Tibial artery (tissue), 4 donors: ENCODE measurements around the gene GYG2.
A peak's percentile ranks its signal among the peaks of the same experiment; 100 is the strongest.

Experiments used
- DNase-seq, 2 donors: peaks; one replicate each; pipeline ENCODE4 v3.0.0-alpha.2; 2019
- H3K27ac ChIP-seq, 2 donors: fragments of 200-600 bp; sonication (generic) in 1 of 2; 1 replicate in 1 of 2; 2 replicates in 1 of 2; pipeline ENCODE4 v1.5.1; 2018 to 2019; ENCODE audit warnings: mild to moderate bottlenecking in 1 of 2
- H3K27me3 ChIP-seq, 2 donors: fragments of 200-600 bp; sonication (generic) in 1 of 2; one replicate each; pipeline versions ENCODE4 v1.5.1 to v1.6.0; 2016 to 2019
- H3K36me3 ChIP-seq, 3 donors: fragments of 200-600 bp; sonication (generic) in 2 of 3; one replicate each; pipeline ENCODE4 v1.5.1; 2016 to 2019; ENCODE audit warnings: mild to moderate bottlenecking in 2 of 3
- H3K4me1 ChIP-seq, 4 donors: fragments of 200-600 bp; sonication (generic) in 2 of 4; 1 replicate in 3 of 4; 2 replicates in 1 of 4; pipeline ENCODE4 v1.5.1; 2016 to 2019
- H3K4me3 ChIP-seq, 2 donors: fragments of 200-600 bp; sonication (generic) in 1 of 2; 1 replicate in 1 of 2; 2 replicates in 1 of 2; pipeline ENCODE4 v1.5.1; 2018 to 2019; ENCODE audit warnings: mild to moderate bottlenecking in 2 of 2
- H3K9me3 ChIP-seq, 3 donors: fragments of 200-600 bp; sonication (generic) in 1 of 3; one replicate each; pipeline ENCODE4 v1.5.1; 2016 to 2019
- intact Hi-C: fragments of 100-400 bp; cut with DNase I; formaldehyde crosslinking; loops from one replicate; pipeline ENCODE4 v1.15.0; 2023; ENCODE audit warnings: low total_unique reads
- TF ChIP-seq, protein P1 (sequence below), 2 experiments: fragments of 200-600 bp in 1 of 2; fragments of 450-650 bp in 1 of 2; IDR thresholded peaks; one replicate each; pipeline ENCODE4 v1.5.1; 2017 to 2019; ENCODE audit warnings: antibody characterized with exemption in 2 of 2, mild to moderate bottlenecking in 1 of 2, moderate library complexity in 1 of 2

Gene GYG2

DNA sequence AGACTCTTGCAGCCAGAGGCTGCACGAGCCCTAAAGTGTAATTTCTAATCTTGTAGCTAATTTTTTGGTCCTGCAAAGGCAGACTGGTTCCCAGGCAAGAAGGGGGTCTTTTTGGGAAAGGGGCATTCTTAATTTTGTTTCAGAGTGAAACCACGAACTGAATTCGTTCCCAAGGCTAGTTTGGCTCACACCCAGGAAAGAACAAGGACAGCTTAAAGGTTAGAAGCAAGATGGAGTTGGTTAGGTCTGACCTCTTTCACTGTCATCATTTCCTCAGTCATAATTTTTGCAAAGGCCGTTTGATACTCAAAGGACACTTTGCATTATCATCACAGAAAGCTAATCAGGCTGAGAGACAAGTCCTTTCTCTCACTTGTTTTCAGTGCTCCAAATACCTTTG lies 46.0 kb upstream of the GYG2 start:
- TF ChIP-seq, protein P1, sequence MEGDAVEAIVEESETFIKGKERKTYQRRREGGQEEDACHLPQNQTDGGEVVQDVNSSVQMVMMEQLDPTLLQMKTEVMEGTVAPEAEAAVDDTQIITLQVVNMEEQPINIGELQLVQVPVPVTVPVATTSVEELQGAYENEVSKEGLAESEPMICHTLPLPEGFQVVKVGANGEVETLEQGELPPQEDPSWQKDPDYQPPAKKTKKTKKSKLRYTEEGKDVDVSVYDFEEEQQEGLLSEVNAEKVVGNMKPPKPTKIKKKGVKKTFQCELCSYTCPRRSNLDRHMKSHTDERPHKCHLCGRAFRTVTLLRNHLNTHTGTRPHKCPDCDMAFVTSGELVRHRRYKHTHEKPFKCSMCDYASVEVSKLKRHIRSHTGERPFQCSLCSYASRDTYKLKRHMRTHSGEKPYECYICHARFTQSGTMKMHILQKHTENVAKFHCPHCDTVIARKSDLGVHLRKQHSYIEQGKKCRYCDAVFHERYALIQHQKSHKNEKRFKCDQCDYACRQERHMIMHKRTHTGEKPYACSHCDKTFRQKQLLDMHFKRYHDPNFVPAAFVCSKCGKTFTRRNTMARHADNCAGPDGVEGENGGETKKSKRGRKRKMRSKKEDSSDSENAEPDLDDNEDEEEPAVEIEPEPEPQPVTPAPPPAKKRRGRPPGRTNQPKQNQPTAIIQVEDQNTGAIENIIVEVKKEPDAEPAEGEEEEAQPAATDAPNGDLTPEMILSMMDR (IDR thresholded peaks at IDR 0.05): no peak
- Histone ChIP-seq H3K4me3 (no peak overlapping the region), H3K27ac (no peak overlapping the region), H3K4me1 (no peaks in the 10 kb centered on the region), H3K27me3 (no peaks in the 10 kb centered on the region), H3K36me3 (no peaks in the 10 kb centered on the region), H3K9me3 (no peaks in the 10 kb centered on the region)
- intact Hi-C loops: no loop called here
- DNase-seq: no peak

DNA sequence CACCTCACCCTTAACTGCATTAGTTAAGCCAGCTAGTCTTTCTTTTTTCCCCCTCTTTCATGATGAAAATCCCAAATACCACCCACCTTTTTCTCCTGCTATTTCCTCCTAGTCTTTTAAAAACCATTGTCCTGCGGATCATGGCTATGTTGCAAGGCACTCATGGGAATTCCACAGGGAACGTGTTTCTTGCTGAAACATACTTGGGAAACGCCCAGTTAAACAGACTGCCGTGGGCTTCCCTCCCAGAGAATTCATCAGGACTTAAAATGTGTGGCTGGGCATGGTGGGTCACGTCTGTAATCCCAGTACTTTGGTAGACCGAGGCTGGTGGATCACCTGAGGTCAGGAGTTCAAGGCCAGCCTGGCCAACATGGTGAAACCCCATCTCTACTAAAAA lies 44.7 kb upstream of the GYG2 start:
- Histone ChIP-seq H3K4me1 (no peaks in the 10 kb centered on the region), H3K27me3 (no peaks in the 10 kb centered on the region), H3K36me3 (no peaks in the 10 kb centered on the region), H3K27ac (no peak overlapping the region), H3K9me3 (no peaks in the 10 kb centered on the region), H3K4me3 (no peak overlapping the region)
- TF ChIP-seq, protein P1 (IDR thresholded peaks at IDR 0.05): no peak
- intact Hi-C loops: no loop called here
- peak in 1 of 2 donors; percentile 46 for DNase-seq

- DNase-seq: no peak
Measured at GRCh38 chrX:2785538-2785937, 43.2 kb upstream of the GYG2 start.

GRCh38 chrX:2788980-2789379 lies 39.8 kb upstream of the GYG2 start:
- intact Hi-C loops: no loop called here

More at GRCh38 chrX:2785538-2785937, 43.2 kb upstream of the GYG2 start:
- Histone ChIP-seq H3K9me3 (no peaks in the 10 kb centered on the region), H3K4me3 (no peak overlapping the region), H3K4me1 (no peaks in the 10 kb centered on the region), H3K36me3 (no peaks in the 10 kb centered on the region), H3K27me3 (no peaks in the 10 kb centered on the region), H3K27ac (no peak overlapping the region)
- TF ChIP-seq, protein P1 (IDR thresholded peaks at IDR 0.05): no peak
- intact Hi-C loops: no loop called here

GRCh38 chrX:2789569-2789968 lies 39.2 kb upstream of the GYG2 start:
- Histone ChIP-seq H3K36me3 (no peaks in the 10 kb centered on the region), H3K27me3 (no peaks in the 10 kb centered on the region), H3K9me3 (no peaks in the 10 kb centered on the region), H3K4me1 (no peaks in the 10 kb centered on the region), H3K27ac (no peak overlapping the region), H3K4me3 (no peak overlapping the region)
- intact Hi-C loops: no loop called here
- TF ChIP-seq, protein P1 (IDR thresholded peaks at IDR 0.05): no peak
- no peak for DNase-seq

More at GRCh38 chrX:2788980-2789379, 39.8 kb upstream of the GYG2 start:
- Histone ChIP-seq H3K4me1 (no peaks in the 10 kb centered on the region), H3K4me3 (no peak overlapping the region), H3K36me3 (no peaks in the 10 kb centered on the region), H3K9me3 (no peaks in the 10 kb centered on the region), H3K27me3 (no peaks in the 10 kb centered on the region), H3K27ac (no peak overlapping the region)
- TF ChIP-seq, protein P1 (IDR thresholded peaks at IDR 0.05): no peak
- DNase-seq: no peak

- Histone ChIP-seq H3K4me1 (no peaks in the 10 kb centered on the region), H3K27me3 (no peaks in the 10 kb centered on the region), H3K9me3 (no peaks in the 10 kb centered on the region), H3K36me3 (no peaks in the 10 kb centered on the region), H3K4me3 (no peak overlapping the region), H3K27ac (no peak overlapping the region)
- TF ChIP-seq, protein P1 (IDR thresholded peaks at IDR 0.05): no peak
- no peak for DNase-seq
- intact Hi-C loops: no loop called here
Measured at GRCh38 chrX:2793752-2794151, 35.0 kb upstream of the GYG2 start.
